Ureter (tissue), 1 donor: ENCODE data around the gene MIEN1. TPM values are rescaled to one million over a fixed set of nuclear protein-coding genes. Genes with fewer than 3 reads are reported as not detected.
"Not testable (repeated sequence)": the region's sequence is repeated elsewhere in the genome, so short reads cannot be mapped to it uniquely, and the experiment has no call there.

ENCODE experiments used
- DNase-seq: peaks from one replicate; pipeline ENCODE4 v3.0.0-alpha.2; 2020; ENCODE audit warnings: low spot score
- total RNA-seq: library from RNA; stranded (reverse); gene quantifications from one replicate; pipeline ENCODE4 v1.2.4, GENCODE V29; 2023
- donor health status: DM: yes; HTN: yes; CAD: no.

Gene MIEN1
- total RNA-seq, 1 donor from 2014 or later: 49.2 TPM

DNA sequence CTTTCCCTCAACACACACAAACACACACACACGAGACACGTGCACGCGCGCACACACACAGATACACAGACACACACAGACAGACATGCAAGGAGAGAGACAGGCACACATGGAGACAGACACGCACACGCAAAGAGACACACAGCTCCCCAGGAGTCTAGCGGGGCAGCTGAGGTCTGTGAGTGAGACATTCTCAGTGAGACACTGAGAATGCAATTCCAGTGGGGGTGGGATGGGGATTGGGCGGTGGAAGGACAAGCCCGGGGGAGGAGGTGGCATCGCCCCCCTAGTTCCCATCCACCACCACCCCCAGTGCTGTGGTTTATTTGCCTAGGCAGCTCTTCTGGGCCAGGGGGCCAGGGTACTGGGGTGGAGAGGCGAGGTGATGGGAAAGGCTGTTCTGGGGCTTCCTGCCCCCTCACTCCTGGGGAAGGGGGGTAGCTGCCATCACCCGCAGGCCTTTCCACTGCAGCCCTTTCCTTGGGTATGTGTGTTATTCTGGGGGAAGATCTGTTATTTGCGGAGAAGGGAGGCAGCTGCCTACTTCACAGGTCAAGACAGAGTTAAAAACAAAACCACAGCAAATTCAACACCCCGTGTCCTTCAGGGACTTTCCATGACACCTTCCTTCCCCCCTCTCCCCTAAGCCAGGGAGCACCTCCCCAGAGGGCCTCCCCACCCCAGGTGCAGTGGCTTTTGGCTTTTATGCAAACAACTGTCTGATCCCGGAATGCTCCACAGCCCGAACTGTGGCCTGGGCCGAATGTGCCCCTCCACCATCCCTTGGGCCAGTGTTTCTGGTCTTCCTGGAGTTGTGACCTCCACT is 25.4 kb upstream of the MIEN1 start:
- no peak for DNase-seq

GRCh38 chr17:39754958-39755553 is 24.7 kb upstream of the MIEN1 start:
- peak; percentile 56 for DNase-seq

- peak; percentile 96 for DNase-seq
Observed at GRCh38 chr17:39754161-39754957, 24.0 kb upstream of the MIEN1 start.

DNA sequence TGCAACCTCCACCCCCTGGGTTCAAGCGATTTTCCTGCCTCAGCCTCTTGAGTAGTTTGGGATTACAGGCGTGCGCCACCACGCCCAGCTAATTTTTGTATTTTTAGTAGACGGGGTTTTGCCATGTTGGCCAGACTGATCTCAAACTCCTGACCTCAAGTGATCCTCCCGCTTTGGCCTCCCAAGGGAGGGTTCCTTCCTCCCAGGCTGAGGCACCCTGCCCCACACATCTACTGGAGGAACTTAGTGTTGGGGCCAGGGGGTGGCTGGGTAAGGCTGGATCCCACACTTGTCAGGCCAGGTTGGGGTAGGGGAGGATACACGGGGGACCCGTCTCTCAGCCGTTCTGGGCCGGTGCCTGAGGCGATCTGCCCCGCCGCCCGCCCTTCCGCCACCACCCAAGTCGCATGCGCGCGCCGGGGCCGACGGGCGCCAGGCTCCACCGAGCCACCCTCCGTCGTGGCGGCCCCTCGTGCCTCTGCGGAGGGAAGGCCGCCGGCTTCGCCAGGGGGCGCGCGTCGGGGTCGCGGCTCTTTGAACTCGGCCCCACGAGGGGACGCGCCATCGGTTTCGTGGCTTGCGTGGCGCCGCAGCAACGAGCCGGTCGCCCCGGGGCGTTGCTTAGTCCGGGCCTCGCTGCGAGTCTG is 23.3 kb upstream of the MIEN1 start:
- peak; percentile 66 for DNase-seq

- peak; percentile 42 for DNase-seq
Observed at GRCh38 chr17:39752241-39752881, 22.0 kb upstream of the MIEN1 start.

DNA sequence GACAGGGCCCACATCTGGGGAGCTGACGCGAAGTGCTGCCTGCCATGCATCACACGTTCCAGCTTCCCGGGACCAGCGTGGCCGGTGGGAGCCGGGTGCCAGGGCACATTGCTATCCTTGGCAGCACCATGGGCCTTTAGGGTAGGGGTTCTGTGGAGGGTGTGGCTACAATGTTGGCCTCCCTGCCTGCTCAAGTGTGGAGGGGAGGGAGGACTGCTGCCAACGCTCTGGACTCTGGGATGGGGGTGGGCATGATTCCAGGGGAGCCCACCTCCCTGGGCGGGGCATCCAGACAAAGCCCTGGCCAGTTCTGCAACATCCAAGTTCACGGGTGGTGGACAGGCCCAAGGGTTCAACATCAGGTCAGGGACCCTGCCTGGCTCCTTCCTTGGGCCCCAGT is 21.3 kb upstream of the MIEN1 start:
- no peak for DNase-seq

GRCh38 chr17:39751016-39751543 is 20.7 kb upstream of the MIEN1 start:
- no peak for DNase-seq

- DNase-seq: no peak
Observed at GRCh38 chr17:39750131-39751015, 20.0 kb upstream of the MIEN1 start.

- DNase-seq: not testable (repeated sequence)
Observed at GRCh38 chr17:39748444-39749034, 18.2 kb upstream of the MIEN1 start.

GRCh38 chr17:39747745-39748144 is 17.4 kb upstream of the MIEN1 start:
- no peak for DNase-seq

DNA sequence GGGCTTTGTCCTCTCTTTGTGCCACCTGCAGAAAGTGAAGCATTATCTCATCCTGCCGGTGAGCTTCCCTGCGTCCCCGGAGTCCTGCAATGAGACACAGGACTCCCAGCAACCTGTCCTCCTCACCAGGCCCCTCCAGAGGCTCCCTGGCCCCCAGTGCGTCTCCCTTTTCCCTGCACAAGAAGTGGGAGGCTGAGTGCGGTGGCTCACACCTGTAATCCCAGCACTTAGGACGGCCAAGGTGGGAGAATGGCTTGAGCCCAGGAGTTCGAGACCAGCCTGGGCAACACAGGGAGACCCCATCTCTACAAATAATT is 15.8 kb upstream of the MIEN1 start:
- DNase-seq: no peak

DNA sequence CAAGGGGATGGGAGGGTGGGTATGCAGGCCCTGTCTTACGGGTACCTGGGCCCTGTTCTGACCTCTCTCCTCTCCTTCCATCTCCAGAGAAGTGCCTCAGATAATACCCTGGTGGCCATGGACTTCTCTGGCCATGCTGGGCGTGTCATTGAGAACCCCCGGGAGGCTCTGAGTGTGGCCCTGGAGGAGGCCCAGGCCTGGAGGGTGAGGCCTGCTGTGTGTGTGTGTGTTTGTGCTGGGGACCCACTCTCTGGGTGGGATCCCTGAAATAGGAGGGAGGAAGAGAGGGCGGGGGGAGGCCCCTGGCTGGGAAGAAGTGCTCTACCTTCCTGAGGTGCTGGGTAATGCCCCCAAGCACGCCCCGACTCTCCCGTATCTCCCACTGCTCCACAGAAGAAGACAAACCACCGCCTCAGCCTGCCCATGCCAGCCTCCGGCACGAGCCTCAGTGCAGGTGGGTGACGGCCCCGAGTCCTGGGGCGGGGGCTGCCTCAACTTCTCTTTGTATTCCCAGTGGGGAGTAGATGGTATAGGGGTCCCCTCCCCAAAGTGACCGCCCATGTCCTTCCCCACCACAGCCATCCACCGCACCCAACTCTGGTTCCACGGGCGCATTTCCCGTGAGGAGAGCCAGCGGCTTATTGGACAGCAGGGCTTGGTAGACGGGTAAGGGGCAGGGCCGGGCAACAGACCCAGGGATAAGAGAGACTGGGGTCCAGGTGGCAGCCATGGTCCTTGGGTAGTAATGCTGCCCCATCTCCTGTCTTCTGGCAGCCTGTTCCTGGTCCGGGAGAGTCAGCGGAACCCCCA is 15.2 kb upstream of the MIEN1 start:
- no peak for DNase-seq

- no peak for DNase-seq
Observed at GRCh38 chr17:39744836-39745215, 14.5 kb upstream of the MIEN1 start.

DNA sequence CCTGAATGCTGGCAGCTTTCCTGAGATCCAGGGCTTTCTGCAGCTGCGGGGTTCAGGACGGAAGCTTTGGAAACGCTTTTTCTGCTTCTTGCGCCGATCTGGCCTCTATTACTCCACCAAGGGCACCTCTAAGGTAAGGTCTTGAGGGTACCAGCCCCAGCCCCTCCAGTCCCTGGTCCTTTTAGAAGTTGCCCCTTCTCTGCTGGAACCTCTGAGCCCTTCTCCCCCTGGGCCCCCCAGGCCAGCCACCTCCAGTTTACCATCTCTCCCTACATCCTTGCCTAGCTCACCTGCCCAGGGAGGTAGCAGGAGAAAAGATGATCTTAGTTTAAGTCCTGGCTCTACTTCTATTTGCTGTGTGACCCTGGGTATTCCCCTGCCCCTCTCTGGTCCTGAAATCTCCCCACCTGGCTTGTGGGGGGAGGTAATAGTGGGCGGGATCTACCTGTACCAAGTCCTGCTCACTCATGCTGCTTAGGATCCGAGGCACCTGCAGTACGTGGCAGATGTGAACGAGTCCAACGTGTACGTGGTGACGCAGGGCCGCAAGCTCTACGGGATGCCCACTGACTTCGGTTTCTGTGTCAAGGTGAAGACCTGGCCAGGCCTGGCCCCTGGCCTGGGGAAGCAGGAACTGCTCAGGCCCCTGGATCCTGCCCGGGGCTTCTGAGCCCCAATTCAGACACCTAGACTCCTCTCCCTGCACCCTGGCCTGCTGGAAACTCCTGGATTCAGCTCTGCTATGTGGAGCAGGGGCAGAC is 13.9 kb upstream of the MIEN1 start:
- no peak for DNase-seq

GRCh38 chr17:39742856-39743436 is 12.6 kb upstream of the MIEN1 start:
- DNase-seq: no peak

DNA sequence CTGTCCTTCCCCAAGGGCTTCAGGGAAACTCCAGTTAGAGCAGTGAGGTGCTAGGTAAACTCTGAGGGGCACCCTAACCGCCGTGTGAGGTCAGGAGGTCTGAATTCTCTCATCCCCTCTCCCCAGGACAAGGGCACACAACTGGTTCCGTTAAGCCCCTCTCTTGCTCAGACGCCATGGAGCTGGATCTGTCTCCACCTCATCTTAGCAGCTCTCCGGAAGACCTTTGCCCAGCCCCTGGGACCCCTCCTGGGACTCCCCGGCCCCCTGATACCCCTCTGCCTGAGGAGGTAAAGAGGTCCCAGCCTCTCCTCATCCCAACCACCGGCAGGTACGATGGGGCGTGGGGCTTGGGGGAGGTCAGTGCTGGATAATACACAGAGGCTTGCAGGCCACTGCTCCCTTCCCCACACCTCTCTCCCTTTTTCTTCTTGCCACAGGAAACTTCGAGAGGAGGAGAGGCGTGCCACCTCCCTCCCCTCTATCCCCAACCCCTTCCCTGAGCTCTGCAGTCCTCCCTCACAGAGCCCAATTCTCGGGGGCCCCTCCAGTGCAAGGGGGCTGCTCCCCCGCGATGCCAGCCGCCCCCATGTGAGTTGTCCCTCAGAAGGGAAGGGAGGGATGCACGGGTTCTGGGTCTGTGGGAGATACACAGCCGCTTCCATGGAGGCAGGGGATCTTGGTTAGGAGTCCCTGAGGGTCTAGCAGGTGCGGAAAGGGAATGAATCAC is 12.0 kb upstream of the MIEN1 start:
- DNase-seq: no peak

GRCh38 chr17:39740357-39741111 is 10.2 kb upstream of the MIEN1 start:
- peak; percentile 86 for DNase-seq
